ENCODE results near the gene VPS50. TPM values are rescaled to one million over a fixed set of nuclear protein-coding genes. Genes with fewer than 3 reads are reported as not detected.

VPS50 gene
- total RNA-seq, 1 donor from 2014 or later: 17.0 TPM

GRCh38 chr7:93402944-93403343 lies 170.8 kb downstream of the VPS50 start:
- Mint-ChIP-seq H3K4me3 (no peak overlapping the region), H3K4me1 (ENCODE audit: low read depth) (no peaks in the 10 kb centered on the region), H3K9me3 (no peaks in the 10 kb centered on the region)

GRCh38 chr7:93407239-93407638 lies 175.1 kb downstream of the VPS50 start:
- no peaks in the 10 kb centered on the region for H3K9me3 Mint-ChIP-seq
- DNase-seq (ENCODE audit: low spot score): no peak
- no peaks in the 10 kb centered on the region for H3K4me1 Mint-ChIP-seq (ENCODE audit: low read depth)
- no peak overlapping the region for H3K4me3 Mint-ChIP-seq
- H3K27ac Mint-ChIP-seq: no peak overlapping the region
- intact Hi-C loops (cut with micrococcal nuclease): no loop called here
- H3K27me3 Mint-ChIP-seq (ENCODE audit: insufficient read depth): peaks cover 3% of the 10 kb centered on the region
- no peaks in the 10 kb centered on the region for H3K36me3 Mint-ChIP-seq (ENCODE audit: low read depth)

More at GRCh38 chr7:93402944-93403343, 170.8 kb downstream of the VPS50 start:
- DNase-seq (ENCODE audit: low spot score): no peak
- Mint-ChIP-seq H3K36me3 (ENCODE audit: low read depth) (no peaks in the 10 kb centered on the region), H3K27ac (no peak overlapping the region), H3K27me3 (ENCODE audit: insufficient read depth) (peaks cover 3% of the 10 kb centered on the region)
- intact Hi-C loops (cut with micrococcal nuclease): no loop called here

GRCh38 chr7:93409324-93409723 lies 177.2 kb downstream of the VPS50 start:
- no peaks in the 10 kb centered on the region for H3K36me3 Mint-ChIP-seq (ENCODE audit: low read depth)
- no peaks in the 10 kb centered on the region for H3K9me3 Mint-ChIP-seq
- H3K27ac Mint-ChIP-seq: no peak overlapping the region
- H3K4me3 Mint-ChIP-seq: no peak overlapping the region
- peaks cover 3% of the 10 kb centered on the region for H3K27me3 Mint-ChIP-seq (ENCODE audit: insufficient read depth)
- no peak for DNase-seq (ENCODE audit: low spot score)
- H3K4me1 Mint-ChIP-seq (ENCODE audit: low read depth): no peaks in the 10 kb centered on the region
- intact Hi-C loops (cut with micrococcal nuclease): no loop called here

Other genes starting within 250 kb of the VPS50 start
- gene SAMD9, start 114.4 kb upstream of the VPS50 start, total RNA-seq: 11.5 and 11.8 TPM in 2 replicates
- gene SAMD9L, start 84.0 kb upstream of the VPS50 start, total RNA-seq: 17.2 and 22.4 TPM in 2 replicates
- not detected in 2 replicates for gene HEPACAM2, start 5.9 kb upstream of the VPS50 start, total RNA-seq